Measurements from ENCODE around the gene GPR85.

GPR85 gene

GRCh38 chr7:113099284-113099919 is 12.8 kb upstream of the GPR85 start:
- H3K4me3 ChIP-seq (ENCODE audit: control insufficient read depth, low read depth, low read length), result no peak overlapping the region
- DNase-seq (ENCODE audit: low read depth), result no peak
- no peak for TF ChIP-seq CTCF (IDR thresholded peaks at IDR 0.05; ENCODE audit: control insufficient read depth, insufficient read depth, low read depth, low read length, missing control alignments)

- no peak for TF ChIP-seq CTCF (IDR thresholded peaks at IDR 0.05; ENCODE audit: control insufficient read depth, insufficient read depth, low read depth, low read length, missing control alignments)
- H3K4me3 ChIP-seq (ENCODE audit: control insufficient read depth, low read depth, low read length), result no peak overlapping the region
- no peak for DNase-seq (ENCODE audit: low read depth)
Measured at GRCh38 chr7:113094517-113095249, 8.1 kb upstream of the GPR85 start.

- H3K4me3 ChIP-seq (ENCODE audit: control insufficient read depth, low read depth, low read length), result no peak overlapping the region
- no peak for TF ChIP-seq CTCF (IDR thresholded peaks at IDR 0.05; ENCODE audit: control insufficient read depth, insufficient read depth, low read depth, low read length, missing control alignments)
- DNase-seq (ENCODE audit: low read depth), result no peak
Measured at GRCh38 chr7:113093561-113093960, 6.9 kb upstream of the GPR85 start.

- H3K4me3 ChIP-seq (ENCODE audit: control insufficient read depth, low read depth, low read length), result no peak overlapping the region
Measured at GRCh38 chr7:113092762-113093161, 6.1 kb upstream of the GPR85 start.

GRCh38 chr7:113087071-113087998 is 708 bp upstream of the GPR85 start:
- no peak for TF ChIP-seq CTCF (IDR thresholded peaks at IDR 0.05; ENCODE audit: control insufficient read depth, insufficient read depth, low read depth, low read length, missing control alignments)
- H3K4me3 ChIP-seq (ENCODE audit: control insufficient read depth, low read depth, low read length), result peak overlapping the region; percentile 56
- peak; percentile 83 for DNase-seq (ENCODE audit: low read depth)

More at GRCh38 chr7:113092762-113093161, 6.1 kb upstream of the GPR85 start:
- TF ChIP-seq CTCF (IDR thresholded peaks at IDR 0.05; ENCODE audit: control insufficient read depth, insufficient read depth, low read depth, low read length, missing control alignments), result no peak
- no peak for DNase-seq (ENCODE audit: low read depth)

- no peak for TF ChIP-seq CTCF (IDR thresholded peaks at IDR 0.05; ENCODE audit: control insufficient read depth, insufficient read depth, low read depth, low read length, missing control alignments)
- no peak for DNase-seq (ENCODE audit: low read depth)
- H3K4me3 ChIP-seq (ENCODE audit: control insufficient read depth, low read depth, low read length), result peak overlapping the region; percentile 56
Measured at GRCh38 chr7:113085781-113086390, 741 bp downstream of the GPR85 start.
